DND-41 (cell line): ENCODE measurements around the gene GATAD2B.

Experiments
- ATAC-seq: fragments of 200-7000 bp; cut with Tn5 transposase; 3 replicates; pipeline ENCODE4 v1.9.1; 2021; ENCODE audit warnings: low read depth; ENCODE audit not compliant: insufficient read depth
- DNase-seq: peaks from one replicate; pipeline ENCODE4 v3.0.0-alpha.2; 2020
- H2AFZ ChIP-seq: 2 replicates; pipeline ENCODE4 v1.6.0; 2012; ENCODE audit warnings: low read depth, low read length
- H3K27ac ChIP-seq: 2 replicates; pipeline ENCODE4 v1.5.1; 2012; ENCODE audit warnings: low read length, inconsistent platforms
- H3K27me3 ChIP-seq: fragments of 200-600 bp; sonication (generic); 2 replicates; pipeline ENCODE4 v1.6.0; 2012; ENCODE audit warnings: low read length, mild to moderate bottlenecking, inconsistent platforms; ENCODE audit not compliant: insufficient read depth, poor library complexity
- H3K36me3 ChIP-seq: 2 replicates; pipeline ENCODE4 v1.5.1; 2012; ENCODE audit warnings: low read length, inconsistent platforms; ENCODE audit not compliant: insufficient read depth
- H3K4me1 ChIP-seq: 2 replicates; pipeline ENCODE4 v1.5.1; 2012; ENCODE audit warnings: mild to moderate bottlenecking, low read length; ENCODE audit not compliant: insufficient read depth
- H3K4me2 ChIP-seq: 2 replicates; pipeline ENCODE4 v1.6.0; 2012; ENCODE audit warnings: mild to moderate bottlenecking, moderate library complexity, low read length, inconsistent platforms; ENCODE audit not compliant: insufficient read depth
- H3K4me3 ChIP-seq, 2 experiments: fragments of 200-600 bp in 1 of 2; shearing (Covaris generic) in 1 of 2; 2 replicates each; pipeline ENCODE4 v1.5.1; 2012 to 2016; ENCODE audit warnings: inconsistent platforms in 2 of 2, low read length in 2 of 2, mild to moderate bottlenecking in 2 of 2, low read depth in 1 of 2, moderate library complexity in 1 of 2
- H3K79me2 ChIP-seq: 2 replicates; pipeline ENCODE4 v1.6.0; 2012; ENCODE audit warnings: low read length, inconsistent platforms; ENCODE audit not compliant: insufficient read depth
- H3K9ac ChIP-seq: 2 replicates; pipeline ENCODE4 v1.6.0; 2012; ENCODE audit warnings: low read depth, mild to moderate bottlenecking, inconsistent platforms, low read length, moderate library complexity
- H3K9me3 ChIP-seq: 2 replicates; pipeline ENCODE4 v1.5.1; 2012; ENCODE audit warnings: low read length, moderate library complexity, mild to moderate bottlenecking, inconsistent platforms; ENCODE audit not compliant: insufficient read depth, severe bottlenecking
- H4K20me1 ChIP-seq: 2 replicates; pipeline ENCODE4 v1.6.0; 2012; ENCODE audit warnings: low read length; ENCODE audit not compliant: insufficient read depth
- CTCF ChIP-seq: IDR thresholded peaks from 2 replicates; pipeline ENCODE4 v1.5.1; 2012; ENCODE audit warnings: borderline replicate concordance, low read length, moderate library complexity, mild to moderate bottlenecking; ENCODE audit not compliant: poor library complexity, severe bottlenecking; ENCODE audit errors: extremely low read depth
- EZH2 ChIP-seq: IDR thresholded peaks from 3 replicates; pipeline ENCODE4 v1.6.1; 2012; ENCODE audit warnings: borderline replicate concordance, low read depth, mild to moderate bottlenecking, moderate library complexity, low read length, inconsistent platforms; ENCODE audit not compliant: severe bottlenecking

Gene GATAD2B

GRCh38 chr1:153922972-153923925, at the start of gene GATAD2B:
TSS of gene GATAD2B (minus strand) at chr1:153922972. CDS start at chr1:153828347, 94,625 bp downstream.
- Histone ChIP-seq H3K9ac (peak within 1 kb of the TSS; percentile 80), H3K4me2 (peak within 1 kb of the TSS; percentile 82), H4K20me1 (peaks cover 36% of the 10 kb centered on the region), H3K36me3 (peaks cover 21% of the 10 kb centered on the region), H3K79me2 (peaks cover 58% of the 10 kb centered on the region), H3K27ac (peak within 1 kb of the TSS; percentile 91), H3K9me3 (no peaks in the 10 kb centered on the region), H3K4me3 (peak within 1 kb of the TSS; percentile 94 to 95), H3K27me3 (no peaks in the 10 kb centered on the region), H3K4me1 (peaks cover 42% of the 10 kb centered on the region), H2AFZ (peak within 1 kb of the TSS; percentile 96)
- ATAC-seq (peak; percentile 92), DNase-seq (peak; percentile 100)
- TF ChIP-seq EZH2 = no peak
- TF ChIP-seq CTCF = no peak

- H2AFZ ChIP-seq = no peak overlapping the region
- H4K20me1 ChIP-seq = no peaks in the 10 kb centered on the region
- H3K4me1 ChIP-seq = peaks cover 53% of the 10 kb centered on the region
- ATAC-seq (no peak), DNase-seq (no peak)
- no peak overlapping the region for H3K4me3 ChIP-seq
- no peak overlapping the region for H3K27ac ChIP-seq
- H3K4me2 ChIP-seq = no peak overlapping the region
- H3K36me3 ChIP-seq = peaks cover 22% of the 10 kb centered on the region
- peaks cover 35% of the 10 kb centered on the region for H3K79me2 ChIP-seq
- TF ChIP-seq EZH2 (no peak), CTCF (no peak)
- H3K27me3 ChIP-seq = no peaks in the 10 kb centered on the region
- H3K9me3 ChIP-seq = no peaks in the 10 kb centered on the region
- H3K9ac ChIP-seq = no peak overlapping the region
Measured at GRCh38 chr1:153970346-153970745, 47.6 kb upstream of the GATAD2B start.

- Histone ChIP-seq H3K27ac (no peak overlapping the region), H3K4me3 (peak overlapping the region in 1 of 2 experiments; percentile 81; a peak in 1 of 4 replicates), H3K4me2 (peak overlapping the region; percentile 93), H3K4me1 (peaks cover 61% of the 10 kb centered on the region), H3K27me3 (no peaks in the 10 kb centered on the region), H4K20me1 (no peaks in the 10 kb centered on the region), H3K36me3 (peaks cover 9% of the 10 kb centered on the region), H3K9me3 (no peaks in the 10 kb centered on the region), H3K9ac (peak overlapping the region; percentile 69), H3K79me2 (peaks cover 41% of the 10 kb centered on the region), H2AFZ (no peak overlapping the region)
- TF ChIP-seq EZH2 (no peak), CTCF (no peak)
- DNase-seq (no peak), ATAC-seq (no peak)
Measured at GRCh38 chr1:153968972-153969371, 46.2 kb upstream of the GATAD2B start.
